SJCRH30 (cell line): Measurements from ENCODE around the gene GNA14. TPM values are rescaled to one million over a fixed set of nuclear protein-coding genes. Genes with fewer than 3 reads are reported as not detected.
"Not testable (repeated sequence)": the region's sequence is repeated elsewhere in the genome, so short reads cannot be mapped to it uniquely, and the experiment has no call there.

Source experiments
- DNase-seq, 2 experiments: peaks; one replicate each; pipeline ENCODE4 v3.0.0-alpha.2; 2015 to 2020
- H3K27ac ChIP-seq: fragments of 250-450 bp; sonication (Bioruptor Pico); 2 replicates; pipeline ENCODE4 v1.5.1; 2020; ENCODE audit warnings: mild to moderate bottlenecking, moderate library complexity
- H3K27me3 ChIP-seq: fragments of 250-450 bp; sonication (Bioruptor Pico); 2 replicates; pipeline ENCODE4 v1.5.1; 2020; ENCODE audit warnings: mild to moderate bottlenecking, moderate library complexity
- H3K36me3 ChIP-seq: fragments of 250-450 bp; sonication (Bioruptor Pico); 2 replicates; pipeline ENCODE4 v1.5.1; 2020; ENCODE audit warnings: mild to moderate bottlenecking, moderate library complexity
- H3K4me1 ChIP-seq: fragments of 250-450 bp; sonication (Bioruptor Pico); 2 replicates; pipeline ENCODE4 v1.5.1; 2020; ENCODE audit warnings: mild to moderate bottlenecking, moderate library complexity
- H3K4me3 ChIP-seq: fragments of 250-450 bp; sonication (Bioruptor Pico); 2 replicates; pipeline ENCODE4 v1.5.1; 2020; ENCODE audit warnings: mild to moderate bottlenecking, moderate library complexity
- H3K9me3 ChIP-seq: fragments of 250-450 bp; sonication (Bioruptor Pico); replicated peaks from 2 replicates; pipeline ENCODE4 v1.5.1; 2020; ENCODE audit warnings: mild to moderate bottlenecking, moderate library complexity
- total RNA-seq: library from RNA; depleted of rRNA; stranded (reverse); fragments of >200 nt; shearing (Covaris generic); gene quantifications from 2 replicates; pipeline ENCODE4 v1.2.3, GENCODE V29; 2014

The GNA14 gene
- total RNA-seq, 1 experiment from 2014 or later = not detected

- H3K4me3 ChIP-seq = no peak overlapping the region
- DNase-seq = peak; percentile 14 to 36
Measured at GRCh38 chr9:77663754-77664153, 15.6 kb upstream of the GNA14 start.

DNA sequence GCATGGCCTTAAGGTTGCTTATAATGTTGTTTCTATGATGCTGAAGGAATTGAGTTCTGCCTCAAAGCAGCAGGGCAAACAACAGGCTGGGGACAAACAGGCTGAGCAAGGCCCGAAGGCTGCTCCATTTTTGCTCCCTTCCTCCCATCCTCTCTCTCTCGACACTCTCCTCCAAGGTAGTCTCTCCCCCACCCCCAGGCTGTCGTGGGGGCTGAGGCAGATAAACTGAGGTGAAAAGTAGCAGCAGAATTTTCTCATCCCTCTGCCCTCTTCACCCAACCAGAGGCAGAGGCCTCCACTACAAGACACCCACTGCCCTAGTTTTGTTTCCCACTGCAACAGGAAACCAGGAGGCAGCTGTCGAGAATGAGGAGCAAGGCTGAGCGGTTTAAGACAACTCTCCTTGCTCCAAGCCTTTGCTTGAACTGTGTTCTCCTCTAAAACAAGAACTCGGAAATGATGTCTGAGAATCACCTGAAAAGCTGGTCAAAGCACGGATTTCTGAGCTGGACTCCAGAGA is 13.5 kb upstream of the GNA14 start:
- Histone ChIP-seq H3K27ac (no peak overlapping the region), H3K9me3 (no peaks in the 10 kb centered on the region), H3K4me1 (peaks cover 3% of the 10 kb centered on the region; the same call in 1 of the 2 replicates), H3K36me3 (no peaks in the 10 kb centered on the region), H3K27me3 (no peaks in the 10 kb centered on the region), H3K4me3 (no peak overlapping the region)
- peak in 1 of 2 experiments; percentile 52 for DNase-seq

More at GRCh38 chr9:77663754-77664153, 15.6 kb upstream of the GNA14 start:
- Histone ChIP-seq H3K9me3 (no peaks in the 10 kb centered on the region), H3K36me3 (no peaks in the 10 kb centered on the region), H3K27me3 (no peaks in the 10 kb centered on the region), H3K4me1 (peaks cover 3% of the 10 kb centered on the region; the same call in 1 of the 2 replicates), H3K27ac (no peak overlapping the region)

DNA sequence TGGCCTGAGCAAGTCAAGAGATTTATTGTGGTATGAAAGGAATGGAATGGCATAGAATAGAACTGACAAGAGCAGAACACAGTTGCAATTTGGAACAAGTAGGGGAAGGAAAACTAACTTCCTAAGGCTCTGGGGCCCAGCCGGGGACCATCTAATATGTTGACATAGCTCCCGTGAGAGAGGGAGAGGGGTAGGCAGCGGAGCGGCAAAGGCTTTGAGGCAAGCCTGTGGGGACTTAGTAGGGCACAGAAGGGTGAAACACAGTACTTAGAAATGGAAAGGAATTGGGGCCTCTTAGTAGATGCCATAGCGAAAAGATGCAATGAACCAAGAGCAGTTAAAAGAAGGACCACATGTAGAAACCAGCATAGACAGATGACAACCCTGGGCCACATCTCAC is 11.8 kb upstream of the GNA14 start:
- Histone ChIP-seq H3K27me3 (no peaks in the 10 kb centered on the region), H3K27ac (no peak overlapping the region), H3K36me3 (no peaks in the 10 kb centered on the region), H3K4me1 (no peaks in the 10 kb centered on the region), H3K9me3 (no peaks in the 10 kb centered on the region), H3K4me3 (no peak overlapping the region)
- DNase-seq = no peak

GRCh38 chr9:77651203-77651602 is 3.1 kb upstream of the GNA14 start:
- H3K4me1 ChIP-seq = no peaks in the 10 kb centered on the region
- H3K36me3 ChIP-seq = no peaks in the 10 kb centered on the region
- no peak overlapping the region for H3K4me3 ChIP-seq
- no peaks in the 10 kb centered on the region for H3K27me3 ChIP-seq
- H3K27ac ChIP-seq = no peak overlapping the region
- H3K9me3 ChIP-seq = no peaks in the 10 kb centered on the region
- no peak for DNase-seq

DNA sequence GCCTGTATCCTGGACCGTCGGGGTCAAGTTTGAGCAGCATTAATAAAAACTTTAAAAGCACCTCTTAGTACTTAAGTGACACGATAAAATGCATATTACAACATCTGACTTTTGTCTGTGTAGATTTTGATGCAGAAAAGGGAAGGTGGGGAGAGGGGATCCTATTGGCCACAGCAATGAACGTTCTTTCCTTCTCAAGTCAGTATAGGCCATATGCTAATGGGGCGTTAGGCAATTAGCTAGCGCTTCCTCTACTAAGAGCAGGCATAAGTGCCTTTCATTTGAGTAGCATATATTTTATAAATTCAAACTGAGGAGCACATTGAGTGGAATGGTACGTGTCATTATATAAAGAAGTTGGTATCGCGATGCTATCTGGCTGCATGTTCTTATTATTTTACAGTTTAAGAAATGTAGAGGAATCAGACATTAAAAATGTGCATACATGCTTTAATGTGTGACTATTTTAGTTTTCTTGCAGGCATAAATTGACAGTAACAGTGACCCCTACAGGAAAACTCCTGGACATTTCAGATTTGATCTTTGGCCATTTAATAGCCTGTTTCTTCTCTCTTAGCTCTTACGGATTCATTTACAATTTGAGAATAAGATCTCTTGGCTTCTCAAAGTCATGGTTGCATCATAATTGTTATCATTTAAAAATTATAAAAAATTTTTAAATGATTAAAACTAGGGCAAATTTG is 1.1 kb upstream of the GNA14 start:
- no peaks in the 10 kb centered on the region for H3K27me3 ChIP-seq
- H3K4me1 ChIP-seq = no peaks in the 10 kb centered on the region
- no peaks in the 10 kb centered on the region for H3K36me3 ChIP-seq
- H3K9me3 ChIP-seq = no peaks in the 10 kb centered on the region
- H3K27ac ChIP-seq = no peak overlapping the region
- no peak for DNase-seq
- no peak overlapping the region for H3K4me3 ChIP-seq

DNA sequence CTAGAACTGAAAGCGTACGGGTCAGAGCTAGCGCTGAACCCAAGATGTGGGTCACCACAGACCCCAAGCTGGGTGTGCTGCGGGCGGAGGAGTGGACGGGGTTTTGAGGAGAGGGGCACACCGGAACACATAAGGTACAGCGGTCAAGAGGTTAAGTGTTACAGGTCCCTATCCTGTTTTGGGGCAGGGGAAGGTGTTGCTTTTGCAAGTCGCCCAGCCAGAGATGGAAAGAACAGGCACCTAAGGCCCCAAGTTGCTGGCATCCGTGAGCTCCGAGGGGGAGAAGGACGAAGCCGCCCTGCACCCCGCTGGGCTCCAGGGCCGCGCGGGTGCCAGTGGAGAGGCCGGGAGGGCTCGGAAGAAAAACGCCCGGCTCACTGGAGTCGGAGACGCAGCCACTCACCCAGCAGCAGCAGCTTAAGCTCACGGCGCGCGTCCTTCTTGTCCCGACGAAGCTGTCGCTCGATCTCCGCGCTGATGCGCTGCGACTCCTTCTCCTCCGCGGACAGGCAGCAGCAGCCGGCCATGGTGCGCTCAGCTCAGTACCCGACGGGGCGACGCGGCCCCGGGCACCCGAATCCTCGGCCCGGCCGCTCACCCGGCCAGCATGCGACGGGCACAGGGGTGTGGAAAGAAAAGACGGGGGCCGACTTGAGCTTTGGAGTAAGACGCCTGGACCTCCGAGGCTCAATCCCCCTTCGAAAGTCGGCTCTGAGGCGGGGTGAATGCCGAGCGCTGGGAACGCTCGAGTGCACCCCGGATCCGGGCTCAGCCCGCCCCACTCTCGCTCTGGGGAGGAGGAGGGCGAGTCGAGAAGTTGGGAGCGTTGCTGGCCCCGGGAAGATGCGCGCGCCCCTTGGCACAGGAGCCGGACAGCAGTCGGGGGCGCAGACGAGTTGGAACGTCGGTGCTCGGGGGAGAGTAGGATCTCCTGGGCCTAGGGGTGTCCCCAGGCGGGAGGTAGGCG is 572 bp downstream of the GNA14 start:
- DNase-seq = no peak
- no peaks in the 10 kb centered on the region for H3K27me3 ChIP-seq
- H3K27ac ChIP-seq = no peak overlapping the region
- no peaks in the 10 kb centered on the region for H3K36me3 ChIP-seq
- H3K4me3 ChIP-seq = no peak overlapping the region
- no peaks in the 10 kb centered on the region for H3K9me3 ChIP-seq
- H3K4me1 ChIP-seq = no peaks in the 10 kb centered on the region

DNA sequence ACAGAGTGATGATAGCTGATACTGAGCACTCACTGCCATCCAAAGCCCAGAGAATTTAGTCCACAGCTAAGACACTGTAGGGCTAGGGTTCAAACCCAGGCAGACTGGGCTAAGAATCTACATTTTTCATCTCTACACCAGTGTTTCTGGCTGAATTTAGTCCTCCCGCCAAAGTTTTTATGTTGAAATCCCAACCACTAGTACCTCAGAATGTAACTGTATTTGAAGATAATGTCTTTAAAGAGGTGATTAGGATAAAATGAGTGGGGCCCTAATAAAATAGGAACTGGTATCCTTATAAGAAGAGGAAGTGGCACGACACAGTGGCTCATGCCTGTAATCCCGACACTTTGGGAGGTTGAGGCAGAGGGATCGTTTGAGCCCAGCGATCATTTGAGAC is 4.3 kb downstream of the GNA14 start:
- no peaks in the 10 kb centered on the region for H3K4me1 ChIP-seq
- no peak overlapping the region for H3K27ac ChIP-seq
- H3K36me3 ChIP-seq = no peaks in the 10 kb centered on the region
- peaks cover 8% of the 10 kb centered on the region; the same call in 1 of the 2 replicates for H3K27me3 ChIP-seq
- DNase-seq = no peak
- H3K4me3 ChIP-seq = no peak overlapping the region
- no peaks in the 10 kb centered on the region for H3K9me3 ChIP-seq

DNA sequence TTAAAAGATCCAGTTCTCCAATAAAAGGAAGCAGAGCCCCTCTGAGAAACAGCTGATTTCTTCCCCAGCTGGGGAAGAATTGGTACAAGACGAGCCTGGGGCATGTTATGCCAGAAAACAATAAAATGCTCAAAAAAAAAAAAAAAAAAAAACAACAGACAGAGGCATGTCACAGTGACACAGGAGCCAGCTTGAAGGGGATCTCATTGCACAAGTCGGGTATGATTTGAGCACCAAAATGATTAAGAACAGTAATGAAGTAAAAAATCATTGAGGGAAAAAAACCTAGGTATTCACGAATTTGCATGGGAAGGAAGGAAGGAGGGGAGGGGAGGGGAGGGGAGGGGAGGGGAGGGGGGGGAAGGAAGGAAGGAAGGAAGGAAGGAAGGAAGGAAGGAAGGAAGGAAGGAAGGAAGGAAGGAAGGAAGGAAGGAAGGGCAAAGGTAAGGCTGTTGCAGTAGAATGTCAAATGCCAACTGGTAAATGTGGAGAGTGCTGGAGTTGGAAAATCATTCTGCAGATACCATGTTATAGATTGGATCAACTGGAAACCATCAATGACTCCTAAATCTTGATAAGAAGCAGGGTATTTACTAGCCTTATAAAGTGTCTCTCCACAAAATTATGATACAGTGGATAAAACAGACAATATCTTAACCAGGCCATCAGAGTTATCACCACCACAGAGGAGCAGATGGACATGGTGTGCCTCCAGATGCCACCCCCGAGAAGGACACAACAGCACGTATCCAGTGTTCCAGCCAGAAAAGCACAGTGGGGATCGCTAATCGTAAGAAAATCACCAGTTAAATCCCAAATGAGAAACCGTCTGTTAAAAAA is 7.2 kb downstream of the GNA14 start:
- DNase-seq = no peak
- Histone ChIP-seq H3K27ac (no peak overlapping the region), H3K9me3 (no peaks in the 10 kb centered on the region), H3K36me3 (no peaks in the 10 kb centered on the region), H3K4me1 (no peaks in the 10 kb centered on the region), H3K27me3 (peaks cover 8% of the 10 kb centered on the region; the same call in 1 of the 2 replicates), H3K4me3 (no peak overlapping the region)

- H3K4me3 ChIP-seq = no peak overlapping the region
- no peaks in the 10 kb centered on the region for H3K4me1 ChIP-seq
- H3K27ac ChIP-seq = no peak overlapping the region
- H3K27me3 ChIP-seq = no peaks in the 10 kb centered on the region; the same call in 1 of the 2 replicates
- no peaks in the 10 kb centered on the region for H3K36me3 ChIP-seq
- no peaks in the 10 kb centered on the region; the same call in 1 of the 2 replicates for H3K9me3 ChIP-seq
- DNase-seq = no peak
Measured at GRCh38 chr9:77632652-77633051, 15.5 kb downstream of the GNA14 start.

DNA sequence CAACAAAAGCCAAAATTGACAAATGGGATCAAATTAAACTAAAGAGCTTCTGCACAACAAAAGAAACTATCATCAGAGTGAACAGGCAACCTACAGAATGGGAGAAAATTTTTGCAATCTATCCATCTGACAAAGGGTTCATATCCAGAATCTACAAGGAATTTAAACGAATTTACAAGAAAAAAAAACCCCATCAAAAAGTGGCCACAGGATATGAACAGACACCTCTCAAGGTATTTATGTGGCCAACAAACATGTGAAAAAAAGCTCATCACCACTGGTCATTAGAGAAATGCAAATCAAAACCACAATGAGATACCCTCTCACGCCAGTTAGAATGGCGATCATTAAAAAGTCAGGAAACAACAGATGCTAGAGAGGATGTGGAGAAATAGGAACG is 19.3 kb downstream of the GNA14 start:
- not testable (repeated sequence) for H3K27me3 ChIP-seq, H3K4me3 ChIP-seq, H3K4me1 ChIP-seq, H3K27ac ChIP-seq, H3K36me3 ChIP-seq, H3K9me3 ChIP-seq, DNase-seq

GRCh38 chr9:77616191-77616590 is 31.9 kb downstream of the GNA14 start:
- peak in 1 of 2 experiments; percentile 13 for DNase-seq
- Histone ChIP-seq H3K4me3 (no peak overlapping the region), H3K27ac (no peak overlapping the region)

DNA sequence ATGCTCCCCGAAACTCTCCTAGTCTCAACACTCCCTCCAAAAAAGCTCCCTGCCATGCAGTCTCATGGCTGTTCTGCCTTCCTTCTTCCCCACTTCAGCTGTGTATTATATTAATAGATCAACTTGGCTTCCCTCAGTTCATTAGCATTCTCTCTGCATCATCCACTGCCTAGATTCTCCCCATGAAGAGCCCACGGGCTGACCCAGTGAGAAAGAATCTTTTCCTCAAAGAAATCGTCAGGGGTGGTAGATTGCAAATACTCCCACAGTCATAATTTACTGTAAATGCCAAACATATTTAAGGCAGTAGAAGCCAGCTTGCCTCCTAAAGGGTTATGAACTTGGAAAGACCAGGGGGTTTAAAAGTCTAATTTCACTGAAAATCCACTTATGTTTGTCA is 33.5 kb downstream of the GNA14 start:
- no peaks in the 10 kb centered on the region for H3K36me3 ChIP-seq
- no peaks in the 10 kb centered on the region for H3K9me3 ChIP-seq
- no peaks in the 10 kb centered on the region for H3K27me3 ChIP-seq
- H3K4me3 ChIP-seq = no peak overlapping the region
- no peak for DNase-seq
- H3K27ac ChIP-seq = no peak overlapping the region
- no peaks in the 10 kb centered on the region for H3K4me1 ChIP-seq

More at GRCh38 chr9:77616191-77616590, 31.9 kb downstream of the GNA14 start:
- H3K4me1 ChIP-seq = no peaks in the 10 kb centered on the region
- no peaks in the 10 kb centered on the region for H3K27me3 ChIP-seq
- no peaks in the 10 kb centered on the region for H3K9me3 ChIP-seq
- H3K36me3 ChIP-seq = no peaks in the 10 kb centered on the region

- Histone ChIP-seq H3K9me3 (0 out of 2 replicates have a peak, but pooled peaks cover 2% of the 10 kb centered on the region), H3K36me3 (no peaks in the 10 kb centered on the region), H3K4me3 (no peak overlapping the region), H3K4me1 (0 out of 2 replicates have a peak, but pooled peaks cover 4% of the 10 kb centered on the region), H3K27me3 (no peaks in the 10 kb centered on the region; the same call in 1 of the 2 replicates), H3K27ac (no peak overlapping the region)
- no peak for DNase-seq
Measured at GRCh38 chr9:77606526-77606925, 41.6 kb downstream of the GNA14 start.
